Adrenal gland (tissue), 12 donors: Measurements from ENCODE around the gene APOBEC2. TPM values are rescaled to one million over a fixed set of nuclear protein-coding genes. Genes with fewer than 3 reads are reported as not detected.
A peak's percentile ranks its signal among the peaks of the same experiment; 100 is the strongest.

Experiments
- DNase-seq, 7 donors: peaks; one replicate each; pipeline ENCODE4 v3.0.0-alpha.2; 2019 to 2020
- H3K27ac ChIP-seq, 5 donors: fragments of 200-600 bp; sonication (generic) in 4 of 5; 1 replicate in 3 of 5; 2 replicates in 2 of 5; pipeline versions ENCODE4 v1.5.1 to v1.8.0; 2016 to 2020; ENCODE audit warnings: mild to moderate bottlenecking in 1 of 5
- H3K27me3 ChIP-seq: fragments of 200-600 bp; 2 replicates; pipeline ENCODE4 v1.8.0; 2021
- H3K36me3 ChIP-seq, 2 donors: fragments of 200-600 bp; replicated peaks in 1 of 2; 1 replicate in 1 of 2; 2 replicates in 1 of 2; pipeline versions ENCODE4 v1.5.1 to v1.8.0; 2018 to 2022
- H3K4me1 ChIP-seq, 2 donors: fragments of 200-600 bp; replicated peaks in 1 of 2; 1 replicate in 1 of 2; 2 replicates in 1 of 2; pipeline versions ENCODE4 v1.5.1 to v1.8.0; 2018 to 2021
- H3K4me3 ChIP-seq, 4 donors: fragments of 200-600 bp; sonication (generic) in 3 of 4; one replicate each; pipeline ENCODE4 v1.5.1; 2016 to 2018
- H3K9me3 ChIP-seq, 3 donors: fragments of 200-600 bp; sonication (generic) in 1 of 3; replicated peaks in 1 of 3; 1 replicate in 2 of 3; 2 replicates in 1 of 3; pipeline versions ENCODE4 v1.5.1 to v1.8.0; 2016 to 2021
- POLR2A ChIP-seq, 2 donors: fragments of 450-650 bp; IDR thresholded peaks; one replicate each; pipeline ENCODE4 v1.6.1; 2017; ENCODE audit warnings: antibody characterized with exemption in 2 of 2, mild to moderate bottlenecking in 2 of 2, moderate library complexity in 1 of 2
- WGBS, 4 donors: extraction: QIAGEN DNeasy Blood & Tissue Kit in 2 of 4; methylation state at CpG; one replicate each; pipeline versions ENCODE4 v1.1.5 to v1.1.7; 2013 to 2017; 5-methylcytosine and 5-hydroxymethylcytosine counted together
- intact Hi-C, 2 donors: fragments of 100-400 bp; cut with DNase I; formaldehyde crosslinking; loops; one replicate each; pipeline versions ENCODE4 v1.14.1 to v1.15.0; 2022 to 2023
- polyA plus RNA-seq, 3 donors: library from polyadenylated mRNA; stranded (reverse); fragments of 200-250 nt in 2 of 3; fragments of 350-450 nt in 1 of 3; fragmentation: Illumina TruSeq in 1 of 3; extraction: RNeasy Lipid Tissue Mini Kit (QIAGEN cat#74804) in 1 of 3; gene quantifications; one replicate each; pipeline ENCODE4 v1.2.3, GENCODE V29; 2013 to 2014
- total RNA-seq, 9 donors: library from RNA; depleted of rRNA in 4 of 9; stranded (reverse); fragments of >200 nt in 4 of 9; fragments of 120-200 nt in 1 of 9; fragmentation: NEBNext Ultra II Directional in 1 of 9; extraction: Animal tissue kit (Norgen Biotek cat#: 25700) in 1 of 9; gene quantifications; one replicate each; pipeline versions ENCODE4 v1.1.0 to v1.2.4, GENCODE V29; 2013 to 2023
- TF ChIP-seq, protein P1 (sequence below), 6 experiments: fragments of 450-650 bp in 4 of 6; fragments of 200-600 bp in 2 of 6; sonication (generic) in 1 of 6; IDR thresholded peaks; 1 replicate in 5 of 6; 2 replicates in 1 of 6; pipeline versions ENCODE4 v1.5.1 to v1.8.0; 2016 to 2021; ENCODE audit warnings: antibody characterized with exemption in 6 of 6, mild to moderate bottlenecking in 2 of 6, moderate library complexity in 1 of 6
- donor health status: healthy with polysubstance abuse.
- donor health status: Bipolar disorder and iron deficiency.
- donor health status: DM: yes; HTN: yes; CAD: no.
- donor health status: DM: no; HTN: no; CAD: no.
- donor health status: DM: no; HTN: no; CAD: no.
- donor health status: DM: yes; HTN: yes; CAD: no.

APOBEC2 gene
- total and polyA plus RNA-seq, 12 donors: 0.28 to 3.7 (median 1.0) TPM; not detected in 3

DNA sequence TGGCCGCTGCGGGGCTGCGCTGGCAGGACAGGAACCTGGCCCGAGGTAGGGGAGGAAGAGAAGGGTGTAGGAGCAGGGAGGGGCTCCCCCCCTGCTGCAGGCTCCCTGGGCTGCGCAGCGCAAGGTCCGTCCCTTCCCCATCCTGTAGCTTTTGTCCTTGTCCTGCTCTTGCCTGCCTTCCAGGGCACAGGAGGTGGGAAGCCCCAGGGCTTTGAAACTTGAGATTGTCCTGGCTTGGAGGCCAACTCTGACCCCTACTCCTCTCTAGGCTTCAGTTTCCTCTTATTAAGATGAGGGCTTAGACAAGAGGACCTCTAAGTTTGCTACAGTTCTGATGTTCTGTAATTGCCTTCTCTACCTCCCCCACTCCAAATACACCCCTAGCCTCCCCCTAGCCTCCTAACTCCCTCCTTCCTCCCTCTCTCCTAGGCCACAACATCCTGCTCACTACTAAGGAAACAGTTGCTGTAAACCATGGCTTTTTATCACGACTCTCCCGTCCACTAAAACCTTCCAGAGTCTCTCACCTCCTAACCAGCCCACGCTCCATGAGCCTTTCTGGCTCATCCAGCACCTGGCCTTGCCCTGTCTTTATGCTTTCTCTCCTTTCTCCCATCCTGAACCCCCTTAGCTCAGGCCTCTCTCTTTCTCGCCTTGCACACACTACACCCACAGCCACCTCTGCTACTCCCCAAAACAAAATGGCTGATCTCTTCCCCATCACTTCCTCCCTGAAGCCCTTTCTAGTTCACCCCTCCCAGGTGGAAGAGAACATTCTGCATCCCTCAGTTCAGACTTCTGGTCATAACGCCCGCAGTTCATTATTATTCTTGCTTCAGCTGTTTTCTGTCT lies 24.2 kb upstream of the APOBEC2 start:
- Histone ChIP-seq H3K9me3 (no peaks in the 10 kb centered on the region), H3K4me1 (peaks cover 6 to 15% of the 10 kb centered on the region in 2 donors), H3K4me3 (peak overlapping the region in 2 of 4 donors; percentile 20 to 48), H3K36me3 (no peaks in the 10 kb centered on the region), H3K27ac (peak overlapping the region in 2 of 5 donors; percentile 51 to 52), H3K27me3 (no peaks in the 10 kb centered on the region)
- intact Hi-C loops: loop anchor here (5.0 to 10.0 kb wide), 2 partner anchors 136 to 1044 kb away; no protein-coding TSS in a partner anchor
- WGBS, 4 donors: 41 to 61% (median 54%) methylated on average over 9 to 13 of the region's 13 CpGs
- no peak for TF ChIP-seq POLR2A (IDR thresholded peaks at IDR 0.05)
- TF ChIP-seq, protein P1, sequence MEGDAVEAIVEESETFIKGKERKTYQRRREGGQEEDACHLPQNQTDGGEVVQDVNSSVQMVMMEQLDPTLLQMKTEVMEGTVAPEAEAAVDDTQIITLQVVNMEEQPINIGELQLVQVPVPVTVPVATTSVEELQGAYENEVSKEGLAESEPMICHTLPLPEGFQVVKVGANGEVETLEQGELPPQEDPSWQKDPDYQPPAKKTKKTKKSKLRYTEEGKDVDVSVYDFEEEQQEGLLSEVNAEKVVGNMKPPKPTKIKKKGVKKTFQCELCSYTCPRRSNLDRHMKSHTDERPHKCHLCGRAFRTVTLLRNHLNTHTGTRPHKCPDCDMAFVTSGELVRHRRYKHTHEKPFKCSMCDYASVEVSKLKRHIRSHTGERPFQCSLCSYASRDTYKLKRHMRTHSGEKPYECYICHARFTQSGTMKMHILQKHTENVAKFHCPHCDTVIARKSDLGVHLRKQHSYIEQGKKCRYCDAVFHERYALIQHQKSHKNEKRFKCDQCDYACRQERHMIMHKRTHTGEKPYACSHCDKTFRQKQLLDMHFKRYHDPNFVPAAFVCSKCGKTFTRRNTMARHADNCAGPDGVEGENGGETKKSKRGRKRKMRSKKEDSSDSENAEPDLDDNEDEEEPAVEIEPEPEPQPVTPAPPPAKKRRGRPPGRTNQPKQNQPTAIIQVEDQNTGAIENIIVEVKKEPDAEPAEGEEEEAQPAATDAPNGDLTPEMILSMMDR (IDR thresholded peaks at IDR 0.05): no peak
- DNase-seq: no peak

DNA sequence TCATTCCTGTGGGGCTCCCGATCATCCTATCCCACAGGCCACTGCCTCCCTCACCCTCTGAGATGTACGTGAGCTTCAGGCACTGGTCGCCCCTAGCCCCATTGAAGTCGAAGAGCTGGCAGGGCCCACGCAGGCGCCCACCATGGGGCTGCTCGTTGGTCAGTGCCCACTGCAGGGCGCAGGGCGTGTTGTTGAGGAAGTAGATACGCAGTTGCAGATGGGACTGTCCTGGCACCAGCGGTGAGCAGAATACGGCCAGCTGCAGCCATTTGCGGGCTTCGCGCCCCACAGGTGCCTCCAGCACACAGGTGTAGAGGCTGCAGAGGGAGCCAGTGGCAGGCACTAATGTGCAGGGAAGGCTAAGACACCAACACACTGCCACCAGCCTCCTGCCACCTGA lies 20.2 kb upstream of the APOBEC2 start:
- Histone ChIP-seq H3K4me1 (peaks cover 0 to 6% of the 10 kb centered on the region in 2 donors), H3K27ac (no peak overlapping the region), H3K27me3 (no peaks in the 10 kb centered on the region), H3K36me3 (no peaks in the 10 kb centered on the region), H3K4me3 (no peak overlapping the region), H3K9me3 (no peaks in the 10 kb centered on the region)
- 93 to 97% (median 94%) methylated on average over 4 to 15 of the region's 15 CpGs for WGBS, 4 donors
- no peak for TF ChIP-seq POLR2A (IDR thresholded peaks at IDR 0.05)
- TF ChIP-seq, protein P1 (IDR thresholded peaks at IDR 0.05): no peak
- intact Hi-C loops: no loop called here
- DNase-seq: no peak

DNA sequence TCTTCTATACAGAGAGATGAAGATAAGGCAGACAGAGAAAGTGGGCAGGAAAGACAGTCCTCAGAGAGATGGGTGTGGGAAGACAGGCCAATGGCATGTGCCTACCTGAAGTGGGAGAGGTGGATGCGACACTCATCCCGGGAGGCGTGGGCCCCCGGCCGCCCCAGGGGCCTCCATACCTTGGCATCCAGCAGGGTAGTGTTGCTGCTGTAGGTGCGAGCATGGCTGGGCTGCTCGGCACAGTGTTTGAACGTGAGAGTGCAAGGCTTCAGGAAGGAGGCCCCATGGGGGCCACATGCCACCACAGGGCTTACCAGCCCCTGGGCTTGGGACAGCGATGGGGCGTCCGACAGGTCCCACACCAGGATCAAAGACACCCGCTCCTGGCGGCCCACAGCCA lies 19.2 kb upstream of the APOBEC2 start:
- DNase-seq: no peak
- no peak for TF ChIP-seq POLR2A (IDR thresholded peaks at IDR 0.05)
- TF ChIP-seq, protein P1 (IDR thresholded peaks at IDR 0.05): no peak
- WGBS, 4 donors: 89 to 94% (median 91%) methylated on average over 13 of the region's 13 CpGs; no CpG with 5 or more reads in 1 of the 4 donors
- Histone ChIP-seq H3K9me3 (no peaks in the 10 kb centered on the region), H3K4me1 (no peaks in the 10 kb centered on the region), H3K27ac (no peak overlapping the region), H3K4me3 (no peak overlapping the region), H3K27me3 (no peaks in the 10 kb centered on the region), H3K36me3 (no peaks in the 10 kb centered on the region)
- intact Hi-C loops: no loop called here

DNA sequence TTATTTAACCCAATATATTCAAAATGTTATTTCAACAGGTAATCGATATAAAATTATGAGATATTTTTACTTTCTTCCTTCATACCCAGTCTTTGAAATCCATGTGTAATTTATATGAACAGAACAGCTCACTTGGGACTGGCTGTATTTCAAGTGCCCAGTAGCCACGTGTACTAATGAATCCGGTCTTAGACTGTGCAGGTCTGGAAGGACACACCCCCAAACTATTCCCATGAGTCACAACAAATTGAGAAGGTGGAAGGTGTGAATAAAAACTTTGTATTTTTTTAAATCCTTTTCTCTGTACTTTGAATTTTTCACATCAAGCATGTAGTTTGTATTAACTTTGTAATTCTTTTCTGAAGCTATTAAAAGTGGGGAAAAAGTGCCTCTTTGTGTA lies 16.8 kb upstream of the APOBEC2 start:
- no peak for DNase-seq
- H3K4me3 ChIP-seq: no peak overlapping the region
- H3K9me3 ChIP-seq: no peaks in the 10 kb centered on the region
- intact Hi-C loops: no loop called here
- TF ChIP-seq, protein P1 (IDR thresholded peaks at IDR 0.05): no peak
- TF ChIP-seq POLR2A (IDR thresholded peaks at IDR 0.05): no peak
- no peaks in the 10 kb centered on the region for H3K36me3 ChIP-seq
- no peaks in the 10 kb centered on the region for H3K27me3 ChIP-seq
- no peaks in the 10 kb centered on the region for H3K4me1 ChIP-seq
- H3K27ac ChIP-seq: no peak overlapping the region
- WGBS, 4 donors: 51 to 58% (median 55%) methylated on average over 3 of the region's 3 CpGs
